ENCODE data around the gene RASGRF2.

Gene RASGRF2

DNA sequence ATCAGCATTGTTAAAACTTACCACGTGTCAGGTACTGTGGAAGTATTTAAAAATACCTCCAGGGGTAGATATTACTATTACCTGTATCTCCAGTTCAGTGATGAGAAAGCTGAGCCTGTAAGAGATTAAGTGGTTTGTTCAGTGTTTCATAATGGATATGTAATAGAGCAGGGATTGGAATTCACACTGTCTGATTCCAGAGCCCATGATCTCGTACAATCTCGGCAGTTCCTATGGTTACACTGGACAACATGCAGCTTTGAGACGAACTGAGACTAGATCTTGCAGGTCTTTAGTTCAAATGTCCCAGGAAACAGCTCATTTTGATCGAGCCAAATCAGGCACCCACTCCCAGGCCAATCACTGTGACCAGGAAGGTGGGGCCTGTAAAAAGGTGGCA is 8.8 kb upstream of the RASGRF2 start:
- no peak for DNase-seq (ENCODE audit: low read depth)
- TF ChIP-seq, protein P1, sequence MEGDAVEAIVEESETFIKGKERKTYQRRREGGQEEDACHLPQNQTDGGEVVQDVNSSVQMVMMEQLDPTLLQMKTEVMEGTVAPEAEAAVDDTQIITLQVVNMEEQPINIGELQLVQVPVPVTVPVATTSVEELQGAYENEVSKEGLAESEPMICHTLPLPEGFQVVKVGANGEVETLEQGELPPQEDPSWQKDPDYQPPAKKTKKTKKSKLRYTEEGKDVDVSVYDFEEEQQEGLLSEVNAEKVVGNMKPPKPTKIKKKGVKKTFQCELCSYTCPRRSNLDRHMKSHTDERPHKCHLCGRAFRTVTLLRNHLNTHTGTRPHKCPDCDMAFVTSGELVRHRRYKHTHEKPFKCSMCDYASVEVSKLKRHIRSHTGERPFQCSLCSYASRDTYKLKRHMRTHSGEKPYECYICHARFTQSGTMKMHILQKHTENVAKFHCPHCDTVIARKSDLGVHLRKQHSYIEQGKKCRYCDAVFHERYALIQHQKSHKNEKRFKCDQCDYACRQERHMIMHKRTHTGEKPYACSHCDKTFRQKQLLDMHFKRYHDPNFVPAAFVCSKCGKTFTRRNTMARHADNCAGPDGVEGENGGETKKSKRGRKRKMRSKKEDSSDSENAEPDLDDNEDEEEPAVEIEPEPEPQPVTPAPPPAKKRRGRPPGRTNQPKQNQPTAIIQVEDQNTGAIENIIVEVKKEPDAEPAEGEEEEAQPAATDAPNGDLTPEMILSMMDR (IDR thresholded peaks at IDR 0.05; ENCODE audit: control insufficient read depth, extremely low read depth, insufficient read depth): no peak
- no peak overlapping the region for H3K4me3 ChIP-seq (ENCODE audit: low read depth, low read length)

DNA sequence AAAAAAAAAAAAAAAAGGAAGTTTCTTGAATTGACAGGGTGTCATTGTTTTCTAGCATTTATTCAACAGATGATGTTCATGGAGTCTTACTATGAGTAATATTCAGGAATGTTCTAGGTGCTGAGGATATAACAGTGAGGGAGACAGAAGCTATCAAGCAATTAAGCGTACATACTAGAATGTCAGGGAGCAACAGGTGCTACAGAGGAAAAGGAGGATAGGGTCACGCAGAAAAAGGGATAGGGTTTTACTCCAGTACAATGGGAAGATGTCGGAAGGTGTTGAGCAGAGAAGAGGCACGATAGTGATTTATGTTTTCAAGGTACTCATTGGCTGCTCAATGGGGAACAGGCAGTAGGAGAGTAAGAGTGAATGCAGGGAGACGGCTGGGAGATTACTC is 6.6 kb upstream of the RASGRF2 start:
- TF ChIP-seq, protein P1 (IDR thresholded peaks at IDR 0.05; ENCODE audit: control insufficient read depth, extremely low read depth, insufficient read depth): no peak
- DNase-seq (ENCODE audit: low read depth): no peak
- no peak overlapping the region for H3K4me3 ChIP-seq (ENCODE audit: low read depth, low read length)

- H3K4me3 ChIP-seq (ENCODE audit: low read depth, low read length): no peak overlapping the region
Measured at GRCh38 chr5:80955082-80955590, 5.0 kb upstream of the RASGRF2 start.

GRCh38 chr5:80956272-80956671 is 3.9 kb upstream of the RASGRF2 start:
- H3K4me3 ChIP-seq (ENCODE audit: low read depth, low read length): no peak overlapping the region
- no peak for DNase-seq (ENCODE audit: low read depth)
- TF ChIP-seq, protein P1 (IDR thresholded peaks at IDR 0.05; ENCODE audit: control insufficient read depth, extremely low read depth, insufficient read depth): no peak

More at GRCh38 chr5:80955082-80955590, 5.0 kb upstream of the RASGRF2 start:
- DNase-seq (ENCODE audit: low read depth): no peak
- TF ChIP-seq, protein P1 (IDR thresholded peaks at IDR 0.05; ENCODE audit: control insufficient read depth, extremely low read depth, insufficient read depth): no peak

DNA sequence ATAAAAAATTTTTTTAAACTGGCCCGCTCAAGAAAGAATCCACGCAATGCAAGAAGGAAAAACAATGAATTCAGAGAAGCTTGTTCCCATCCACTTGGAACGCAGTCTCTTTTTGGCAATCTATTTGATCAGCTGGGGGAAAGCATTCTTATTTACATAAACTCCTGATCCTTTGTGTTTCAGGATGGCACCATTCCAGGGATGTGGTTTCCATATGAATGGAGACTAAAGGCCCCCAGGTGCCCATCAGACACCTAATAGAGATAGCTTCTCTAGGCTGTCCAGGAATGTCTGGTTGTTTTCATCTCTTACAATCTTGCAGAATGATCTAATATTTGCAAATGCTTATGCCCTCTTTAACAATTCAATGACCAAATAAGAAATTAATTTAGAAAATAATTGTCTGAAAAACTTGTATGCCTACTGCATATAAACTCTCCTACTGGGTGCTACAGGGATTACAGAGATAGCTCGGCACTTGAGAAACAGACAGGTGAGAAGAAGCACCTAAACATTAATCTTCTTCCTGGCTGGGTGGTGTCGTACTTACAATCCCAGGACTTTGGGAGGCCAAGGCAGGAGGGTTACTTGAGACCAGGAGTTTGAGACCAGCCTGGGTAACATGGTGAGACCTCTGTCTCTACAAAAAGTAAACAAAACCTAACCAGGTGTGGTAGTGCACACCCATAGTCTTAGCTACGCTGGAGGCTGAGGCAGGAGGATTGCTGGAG is 3.0 kb upstream of the RASGRF2 start:
- TF ChIP-seq, protein P1 (IDR thresholded peaks at IDR 0.05; ENCODE audit: control insufficient read depth, extremely low read depth, insufficient read depth): no peak
- DNase-seq (ENCODE audit: low read depth): peak; percentile 10
- no peak overlapping the region for H3K4me3 ChIP-seq (ENCODE audit: low read depth, low read length)

DNA sequence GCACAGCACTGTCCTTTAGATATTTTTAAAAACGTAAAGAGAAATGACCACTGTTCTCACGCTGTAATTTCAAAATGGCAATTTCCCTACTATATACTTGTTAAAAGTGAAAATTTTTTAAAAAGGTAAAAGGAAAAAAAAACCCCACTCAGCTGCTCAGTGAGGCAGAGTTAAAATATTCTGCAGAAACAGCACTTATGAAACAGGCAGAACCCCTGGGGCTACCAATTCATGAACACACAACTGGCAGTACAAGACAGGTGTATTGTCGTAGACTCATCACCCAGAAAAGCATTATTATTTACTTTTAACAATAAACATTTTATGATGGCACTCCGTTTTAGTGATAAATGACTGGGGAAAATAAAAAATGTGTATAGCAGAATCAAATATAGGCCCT is 1.5 kb upstream of the RASGRF2 start:
- no peak for DNase-seq (ENCODE audit: low read depth)
- TF ChIP-seq, protein P1 (IDR thresholded peaks at IDR 0.05; ENCODE audit: control insufficient read depth, extremely low read depth, insufficient read depth): no peak
- no peak overlapping the region for H3K4me3 ChIP-seq (ENCODE audit: low read depth, low read length)

GRCh38 chr5:80959138-80959537 is 1.0 kb upstream of the RASGRF2 start:
- TF ChIP-seq, protein P1 (IDR thresholded peaks at IDR 0.05; ENCODE audit: control insufficient read depth, extremely low read depth, insufficient read depth): no peak
- H3K4me3 ChIP-seq (ENCODE audit: low read depth, low read length): no peak overlapping the region
- DNase-seq (ENCODE audit: low read depth): no peak
